HEK293 (cell line): Measurements from ENCODE around the gene RPS6KA1.

Source experiments
- CTCF ChIA-PET: fragments of 350-600 bp; formaldehyde crosslinking; extraction: SDS; loops from one replicate; lab custom pipeline; 2021; ENCODE audit warnings: antibody characterized with exemption; lab: Yijun Ruan, JAX
- POLR2A ChIA-PET: fragments of 300-600 bp; formaldehyde crosslinking; extraction: SDS; loops from one replicate; lab custom pipeline; 2020; ENCODE audit warnings: antibody characterized with exemption, inconsistent platforms; lab: Yijun Ruan, JAX
- H3K27ac ChIP-seq: fragments of 200-500 bp; sonication (Bioruptor generic); 2 replicates; pipeline ENCODE4 v1.5.1; 2014; ENCODE audit warnings: low read depth, low read length, control low read depth, inconsistent platforms; ENCODE audit errors: extremely low read depth
- H3K36me3 ChIP-seq, 2 experiments: fragments of 200-500 bp in 1 of 2; sonication (Bioruptor generic) in 1 of 2; 1 replicate in 1 of 2; 2 replicates in 1 of 2; pipeline ENCODE4 v1.5.1; 2014 to 2017; ENCODE audit warnings: inconsistent platforms in 2 of 2, low read length in 2 of 2; ENCODE audit not compliant: control insufficient read depth in 2 of 2, insufficient read depth in 1 of 2
- H3K4me1 ChIP-seq: fragments of 200-500 bp; sonication (Bioruptor generic); 2 replicates; pipeline ENCODE4 v1.5.1; 2014; ENCODE audit warnings: mild to moderate bottlenecking, low read length, inconsistent platforms; ENCODE audit not compliant: control insufficient read depth, insufficient read depth
- H3K4me3 ChIP-seq: 2 replicates; pipeline ENCODE4 v1.5.1; 2011; ENCODE audit warnings: low read depth, mild to moderate bottlenecking, control low read depth, low read length, moderate library complexity
- H3K9me3 ChIP-seq: fragments of 200-500 bp; sonication (Bioruptor generic); 2 replicates; pipeline ENCODE4 v1.5.1; 2014; ENCODE audit warnings: low read depth, low read length, inconsistent platforms; ENCODE audit not compliant: control insufficient read depth, insufficient read depth
- IKZF3 ChIP-seq: fragments of 450-650 bp; IDR thresholded peaks from 2 replicates; pipeline ENCODE4 v1.5.0; 2018; ENCODE audit warnings: missing biosample characterization, mild to moderate bottlenecking, missing genetic modification characterization, moderate library complexity
- KLF9 ChIP-seq: fragments of 450-650 bp; formaldehyde crosslinking; IDR thresholded peaks from 2 replicates; pipeline ENCODE4 v1.5.1; 2016; ENCODE audit warnings: missing biosample characterization, missing genetic modification characterization, low read depth
- PRDM6 ChIP-seq: fragments of 450-650 bp; formaldehyde crosslinking; IDR thresholded peaks from 2 replicates; pipeline ENCODE4 v1.5.1; 2017; ENCODE audit warnings: missing biosample characterization, missing genetic modification characterization
- REPIN1 ChIP-seq: fragments of 450-650 bp; formaldehyde crosslinking; IDR thresholded peaks from 2 replicates; pipeline ENCODE4 v1.5.1; 2017; ENCODE audit warnings: missing biosample characterization, missing genetic modification characterization, low read depth
- YY1 ChIP-seq: fragments of 450-650 bp; formaldehyde crosslinking; IDR thresholded peaks from 2 replicates; pipeline ENCODE4 v1.5.1; 2018; ENCODE audit warnings: missing biosample characterization, missing genetic modification characterization
- ZBTB26 ChIP-seq: fragments of 450-650 bp; formaldehyde crosslinking; optimal IDR thresholded peaks from 2 replicates; pipeline ENCODE3; 2016; ENCODE audit warnings: missing biosample characterization, mild to moderate bottlenecking, missing genetic modification characterization
- ZBTB8A ChIP-seq: fragments of 450-650 bp; formaldehyde crosslinking; IDR thresholded peaks from 2 replicates; pipeline ENCODE4 v1.5.1; 2016; ENCODE audit warnings: missing biosample characterization, missing genetic modification characterization
- ZNF10 ChIP-seq: fragments of 450-650 bp; formaldehyde crosslinking; IDR thresholded peaks from 2 replicates; pipeline ENCODE4 v1.5.1; 2017; ENCODE audit warnings: missing biosample characterization, missing genetic modification characterization
- ZNF24 ChIP-seq: fragments of 450-650 bp; formaldehyde crosslinking; IDR thresholded peaks from 2 replicates; pipeline ENCODE4 v1.5.1; 2016; ENCODE audit warnings: missing biosample characterization, missing genetic modification characterization
- ZNF266 ChIP-seq: fragments of 450-650 bp; formaldehyde crosslinking; IDR thresholded peaks from 2 replicates; pipeline ENCODE4 v1.5.1; 2016; ENCODE audit warnings: missing biosample characterization, missing genetic modification characterization, low read depth
- ZNF394 ChIP-seq: fragments of 450-650 bp; formaldehyde crosslinking; IDR thresholded peaks from 2 replicates; pipeline ENCODE4 v1.5.1; 2016; ENCODE audit warnings: missing biosample characterization, missing genetic modification characterization, mild to moderate bottlenecking, moderate library complexity, borderline replicate concordance
- ZNF423 ChIP-seq: fragments of 450-650 bp; formaldehyde crosslinking; IDR thresholded peaks from 2 replicates; pipeline ENCODE4 v1.5.1; 2016; ENCODE audit warnings: missing biosample characterization, missing genetic modification characterization
- ZNF488 ChIP-seq: fragments of 450-650 bp; formaldehyde crosslinking; IDR thresholded peaks from 2 replicates; pipeline ENCODE4 v1.5.1; 2016; ENCODE audit warnings: missing biosample characterization, missing genetic modification characterization
- ZNF513 ChIP-seq: fragments of 450-650 bp; IDR thresholded peaks from 2 replicates; pipeline ENCODE4 v1.5.1; 2018; ENCODE audit warnings: missing biosample characterization, missing genetic modification characterization
- ZNF707 ChIP-seq: fragments of 450-650 bp; formaldehyde crosslinking; IDR thresholded peaks from 2 replicates; pipeline ENCODE4 v1.5.1; 2016; ENCODE audit warnings: missing biosample characterization, missing genetic modification characterization
- ZNF830 ChIP-seq: fragments of 450-650 bp; IDR thresholded peaks from 2 replicates; pipeline ENCODE4 v1.5.0; 2018; ENCODE audit warnings: missing biosample characterization, missing genetic modification characterization, low read depth, mild to moderate bottlenecking, moderate library complexity
- ZSCAN16 ChIP-seq: fragments of 450-650 bp; formaldehyde crosslinking; IDR thresholded peaks from 2 replicates; pipeline ENCODE4 v1.5.1; 2016; ENCODE audit warnings: missing biosample characterization, missing genetic modification characterization
- TF ChIP-seq, protein P1 (sequence below): fragments of 450-650 bp; formaldehyde crosslinking; IDR thresholded peaks from 2 replicates; pipeline ENCODE4 v1.5.1; 2017; ENCODE audit warnings: missing biosample characterization, missing genetic modification characterization
- TF ChIP-seq, protein P2 (sequence below): fragments of 450-650 bp; formaldehyde crosslinking; IDR thresholded peaks from 2 replicates; pipeline ENCODE4 v1.5.1; 2016; ENCODE audit warnings: missing biosample characterization, missing genetic modification characterization
- TF ChIP-seq, protein P3 (sequence below): fragments of 450-650 bp; formaldehyde crosslinking; IDR thresholded peaks from 2 replicates; pipeline ENCODE4 v1.5.1; 2016; ENCODE audit warnings: missing biosample characterization, missing genetic modification characterization

Gene RPS6KA1

GRCh38 chr1:26608895-26609294, 79.3 kb downstream of the RPS6KA1 start:
- ChIA-PET POLR2A (no interaction called here), CTCF (interaction anchor here (1.1 to 2.2 kb wide), 2 partner anchors 180 kb away, joined by 3 to 17 read pairs; no protein-coding TSS in a partner anchor)
- Histone ChIP-seq H3K27ac (no peak overlapping the region), H3K4me1 (no peaks in the 10 kb centered on the region), H3K36me3 (no peaks in the 10 kb centered on the region), H3K9me3 (no peaks in the 10 kb centered on the region), H3K4me3 (no peak overlapping the region)
- no peak for TF ChIP-seq ZNF423 (tag by site-specific recombination)
- no peak for TF ChIP-seq ZNF830
- no peak for TF ChIP-seq KLF9 (tag by site-specific recombination)
- TF ChIP-seq ZNF707 (tag by site-specific recombination): no peak
- TF ChIP-seq ZSCAN16 (tag by site-specific recombination): no peak
- no peak for TF ChIP-seq ZNF488 (tag by site-specific recombination)
- TF ChIP-seq ZBTB26 (tag by site-specific recombination): no peak
- TF ChIP-seq ZNF10 (tag by site-specific recombination): no peak
- TF ChIP-seq, protein P1, sequence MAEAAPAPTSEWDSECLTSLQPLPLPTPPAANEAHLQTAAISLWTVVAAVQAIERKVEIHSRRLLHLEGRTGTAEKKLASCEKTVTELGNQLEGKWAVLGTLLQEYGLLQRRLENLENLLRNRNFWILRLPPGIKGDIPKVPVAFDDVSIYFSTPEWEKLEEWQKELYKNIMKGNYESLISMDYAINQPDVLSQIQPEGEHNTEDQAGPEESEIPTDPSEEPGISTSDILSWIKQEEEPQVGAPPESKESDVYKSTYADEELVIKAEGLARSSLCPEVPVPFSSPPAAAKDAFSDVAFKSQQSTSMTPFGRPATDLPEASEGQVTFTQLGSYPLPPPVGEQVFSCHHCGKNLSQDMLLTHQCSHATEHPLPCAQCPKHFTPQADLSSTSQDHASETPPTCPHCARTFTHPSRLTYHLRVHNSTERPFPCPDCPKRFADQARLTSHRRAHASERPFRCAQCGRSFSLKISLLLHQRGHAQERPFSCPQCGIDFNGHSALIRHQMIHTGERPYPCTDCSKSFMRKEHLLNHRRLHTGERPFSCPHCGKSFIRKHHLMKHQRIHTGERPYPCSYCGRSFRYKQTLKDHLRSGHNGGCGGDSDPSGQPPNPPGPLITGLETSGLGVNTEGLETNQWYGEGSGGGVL (tag by site-specific recombination): no peak
- TF ChIP-seq, protein P2, sequence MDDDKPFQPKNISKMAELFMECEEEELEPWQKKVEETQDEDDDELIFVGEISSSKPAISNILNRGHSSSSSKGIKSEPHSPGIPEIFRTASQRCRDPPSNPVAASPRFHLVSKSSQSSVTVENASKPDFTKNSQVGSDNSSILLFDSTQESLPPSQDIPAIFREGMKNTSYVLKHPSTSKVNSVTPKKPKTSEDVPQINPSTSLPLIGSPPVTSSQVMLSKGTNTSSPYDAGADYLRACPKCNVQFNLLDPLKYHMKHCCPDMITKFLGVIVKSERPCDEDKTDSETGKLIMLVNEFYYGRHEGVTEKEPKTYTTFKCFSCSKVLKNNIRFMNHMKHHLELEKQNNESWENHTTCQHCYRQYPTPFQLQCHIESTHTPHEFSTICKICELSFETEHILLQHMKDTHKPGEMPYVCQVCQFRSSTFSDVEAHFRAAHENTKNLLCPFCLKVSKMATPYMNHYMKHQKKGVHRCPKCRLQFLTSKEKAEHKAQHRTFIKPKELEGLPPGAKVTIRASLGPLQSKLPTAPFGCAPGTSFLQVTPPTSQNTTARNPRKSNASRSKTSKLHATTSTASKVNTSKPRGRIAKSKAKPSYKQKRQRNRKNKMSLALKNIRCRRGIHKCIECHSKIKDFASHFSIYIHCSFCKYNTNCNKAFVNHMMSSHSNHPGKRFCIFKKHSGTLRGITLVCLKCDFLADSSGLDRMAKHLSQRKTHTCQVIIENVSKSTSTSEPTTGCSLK (tag by site-specific recombination): no peak
- TF ChIP-seq YY1: no peak
- no peak for TF ChIP-seq PRDM6
- no peak for TF ChIP-seq IKZF3
- TF ChIP-seq, protein P3, sequence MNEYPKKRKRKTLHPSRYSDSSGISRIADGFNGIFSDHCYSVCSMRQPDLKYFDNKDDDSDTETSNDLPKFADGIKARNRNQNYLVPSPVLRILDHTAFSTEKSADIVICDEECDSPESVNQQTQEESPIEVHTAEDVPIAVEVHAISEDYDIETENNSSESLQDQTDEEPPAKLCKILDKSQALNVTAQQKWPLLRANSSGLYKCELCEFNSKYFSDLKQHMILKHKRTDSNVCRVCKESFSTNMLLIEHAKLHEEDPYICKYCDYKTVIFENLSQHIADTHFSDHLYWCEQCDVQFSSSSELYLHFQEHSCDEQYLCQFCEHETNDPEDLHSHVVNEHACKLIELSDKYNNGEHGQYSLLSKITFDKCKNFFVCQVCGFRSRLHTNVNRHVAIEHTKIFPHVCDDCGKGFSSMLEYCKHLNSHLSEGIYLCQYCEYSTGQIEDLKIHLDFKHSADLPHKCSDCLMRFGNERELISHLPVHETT (tag by site-specific recombination): no peak

GRCh38 chr1:26610781-26611180, 81.2 kb downstream of the RPS6KA1 start:
- ChIA-PET POLR2A (no interaction called here), CTCF (interaction anchor here (1.1 to 2.2 kb wide), 2 partner anchors 8 to 178 kb away, joined by 7 to 17 read pairs; no protein-coding TSS in a partner anchor)
- Histone ChIP-seq H3K4me1 (no peaks in the 10 kb centered on the region), H3K36me3 (no peaks in the 10 kb centered on the region), H3K9me3 (no peaks in the 10 kb centered on the region), H3K4me3 (no peak overlapping the region), H3K27ac (no peak overlapping the region)
- TF ChIP-seq REPIN1 (tag by site-specific recombination) (no peak), ZNF24 (tag by site-specific recombination) (no peak), ZBTB8A (tag by site-specific recombination) (no peak), ZNF394 (tag by site-specific recombination) (no peak), ZNF513 (tag by site-specific recombination) (no peak), ZNF488 (tag by site-specific recombination) (no peak), YY1 (no peak), ZNF266 (no peak)
